Type B pancreatic cell (in vitro differentiated cells): Measurements from ENCODE around the gene DNASE1L2. TPM values are rescaled to one million over a fixed set of nuclear protein-coding genes. Genes with fewer than 3 reads are reported as not detected.

Experiments
- DNase-seq: peaks from one replicate; pipeline ENCODE4 v3.0.0; 2021; ENCODE audit warnings: mixed read lengths; ENCODE audit not compliant: unreplicated experiment; ENCODE audit errors: extremely low spot score
- H3K27ac Mint-ChIP-seq: 2 replicates; pipeline ENCODE4 v1.8.0; 2021; ENCODE audit warnings: mild to moderate bottlenecking, mixed read lengths
- H3K27me3 Mint-ChIP-seq: 2 replicates; pipeline ENCODE4 v1.8.0; 2021; ENCODE audit warnings: mixed read lengths
- H3K36me3 Mint-ChIP-seq: 2 replicates; pipeline ENCODE4 v1.8.0; 2021; ENCODE audit warnings: mixed read lengths
- H3K4me1 Mint-ChIP-seq: one replicate; pipeline ENCODE4 v1.8.0; 2021; ENCODE audit warnings: mixed read lengths; ENCODE audit not compliant: unreplicated experiment
- H3K4me3 Mint-ChIP-seq: 2 replicates; pipeline ENCODE4 v1.8.0; 2021; ENCODE audit warnings: mild to moderate bottlenecking, mixed read lengths
- H3K9me3 Mint-ChIP-seq: 2 replicates; pipeline ENCODE4 v1.8.0; 2021; ENCODE audit warnings: mixed read lengths
- total RNA-seq: library from RNA; stranded (reverse); gene quantifications from 2 replicates; pipeline ENCODE4 v1.2.1, GENCODE V29; 2021; ENCODE audit warnings: low replicate concordance
- TF ChIP-seq, protein P1 (sequence below): fragments of 200-600 bp; sonication (generic); conservative IDR thresholded peaks from 2 replicates; pipeline ENCODE4 v1.5.0; 2021; ENCODE audit warnings: antibody characterized with exemption, mild to moderate bottlenecking

DNASE1L2 gene
- total RNA-seq, 1 donor from 2014 or later: 2.6 TPM

DNA sequence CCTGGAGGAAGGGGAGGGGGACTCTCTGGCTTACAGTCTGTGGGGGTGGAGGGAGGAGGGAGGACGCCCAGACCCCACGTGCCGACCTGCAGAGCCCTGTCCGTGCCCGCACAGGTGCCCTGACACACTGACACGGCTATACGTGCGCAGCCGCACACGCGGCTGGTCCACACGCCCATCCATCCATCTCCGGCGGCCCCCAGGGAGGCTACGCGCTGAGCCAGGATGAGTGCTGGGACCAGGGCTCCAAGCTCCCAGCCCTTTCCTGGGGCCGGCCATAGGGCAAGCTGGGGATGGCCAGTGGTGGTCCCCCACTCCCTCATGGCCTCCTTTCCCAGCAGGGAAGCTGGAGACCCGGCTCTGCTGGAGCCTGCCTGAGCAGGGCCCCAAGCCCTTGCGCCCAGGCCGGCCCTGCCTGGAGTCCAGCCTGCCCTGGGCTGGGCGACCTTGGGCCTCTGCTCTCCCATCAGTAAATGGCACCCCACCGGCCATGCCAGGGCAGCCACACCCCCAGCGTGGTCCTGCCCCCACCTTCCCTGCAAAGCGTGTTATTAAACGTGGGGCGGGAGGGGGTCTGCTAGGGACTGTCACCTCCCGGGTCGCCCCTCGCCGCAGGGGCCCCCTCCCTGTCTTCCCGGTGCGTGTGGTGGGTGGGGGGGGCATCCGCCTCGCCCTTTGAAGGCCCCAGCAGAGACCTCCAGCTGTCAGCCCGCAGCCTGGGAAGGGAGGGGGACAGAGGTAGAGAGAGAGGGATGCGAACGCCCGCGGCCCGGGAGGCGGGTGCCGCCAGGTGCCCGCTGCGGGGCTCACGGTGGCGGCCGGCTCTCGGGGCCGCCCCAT is 40.7 kb upstream of the DNASE1L2 start:
- Mint-ChIP-seq H3K27me3 (peaks cover 26% of the 10 kb centered on the region), H3K4me3 (peak overlapping the region; percentile 77), H3K36me3 (no peaks in the 10 kb centered on the region), H3K9me3 (no peaks in the 10 kb centered on the region), H3K4me1 (no peaks in the 10 kb centered on the region), H3K27ac (no peak overlapping the region)
- DNase-seq: no peak
- TF ChIP-seq, protein P1, sequence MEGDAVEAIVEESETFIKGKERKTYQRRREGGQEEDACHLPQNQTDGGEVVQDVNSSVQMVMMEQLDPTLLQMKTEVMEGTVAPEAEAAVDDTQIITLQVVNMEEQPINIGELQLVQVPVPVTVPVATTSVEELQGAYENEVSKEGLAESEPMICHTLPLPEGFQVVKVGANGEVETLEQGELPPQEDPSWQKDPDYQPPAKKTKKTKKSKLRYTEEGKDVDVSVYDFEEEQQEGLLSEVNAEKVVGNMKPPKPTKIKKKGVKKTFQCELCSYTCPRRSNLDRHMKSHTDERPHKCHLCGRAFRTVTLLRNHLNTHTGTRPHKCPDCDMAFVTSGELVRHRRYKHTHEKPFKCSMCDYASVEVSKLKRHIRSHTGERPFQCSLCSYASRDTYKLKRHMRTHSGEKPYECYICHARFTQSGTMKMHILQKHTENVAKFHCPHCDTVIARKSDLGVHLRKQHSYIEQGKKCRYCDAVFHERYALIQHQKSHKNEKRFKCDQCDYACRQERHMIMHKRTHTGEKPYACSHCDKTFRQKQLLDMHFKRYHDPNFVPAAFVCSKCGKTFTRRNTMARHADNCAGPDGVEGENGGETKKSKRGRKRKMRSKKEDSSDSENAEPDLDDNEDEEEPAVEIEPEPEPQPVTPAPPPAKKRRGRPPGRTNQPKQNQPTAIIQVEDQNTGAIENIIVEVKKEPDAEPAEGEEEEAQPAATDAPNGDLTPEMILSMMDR: no peak

DNA sequence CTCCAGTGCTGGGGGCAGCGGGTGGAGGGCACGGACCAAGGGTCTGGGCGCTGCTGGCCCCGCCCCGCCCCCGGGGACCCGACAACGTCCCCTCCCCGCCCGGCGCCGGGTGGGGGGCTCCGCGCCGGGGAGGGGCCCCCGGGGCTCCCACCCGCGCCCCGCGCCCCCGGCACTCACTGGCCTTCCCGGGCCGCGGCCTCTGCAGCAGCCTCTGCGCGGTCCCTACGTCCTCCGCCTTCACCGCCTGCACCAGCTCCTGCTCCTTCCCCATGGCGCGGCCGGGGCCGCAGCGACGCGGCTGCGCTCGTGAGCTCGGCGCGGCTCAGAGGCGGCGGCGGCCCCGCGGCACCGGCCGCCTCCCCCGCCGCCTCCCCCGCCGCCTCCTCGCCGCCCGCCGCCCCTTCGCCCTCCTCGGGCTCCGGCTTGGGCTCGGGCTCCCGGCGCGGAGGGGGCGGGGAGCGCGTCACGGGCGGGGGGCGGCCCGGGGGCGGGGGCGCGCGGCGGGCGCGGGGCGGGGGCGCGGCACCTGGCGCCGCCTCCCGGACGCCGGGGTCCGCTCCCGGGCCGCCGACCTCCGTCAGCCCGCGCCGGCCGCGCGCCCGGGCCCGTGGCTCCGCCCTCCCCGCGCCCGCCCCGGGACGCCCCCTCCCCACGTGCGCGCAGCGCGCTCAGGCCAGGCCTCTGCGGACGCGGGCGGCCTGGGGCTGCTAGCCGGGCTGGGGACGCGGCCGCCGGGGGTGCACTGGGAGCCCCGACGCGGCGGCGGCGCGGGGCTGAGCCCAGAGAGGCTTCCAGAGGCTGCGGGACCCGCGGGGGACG is 39.9 kb upstream of the DNASE1L2 start, which contains the start of gene CASKIN1:
CASKIN1 (minus strand) TSS at position 444 of the 819 bp plus-strand sequence; CDS start at position 271, 173 bp downstream.
- DNase-seq: no peak
- Mint-ChIP-seq H3K27me3 (peaks cover 28% of the 10 kb centered on the region), H3K36me3 (no peaks in the 10 kb centered on the region), H3K4me3 (peak within 1 kb of the TSS; percentile 77), H3K27ac (no peak within 1 kb of the TSS), H3K4me1 (no peaks in the 10 kb centered on the region), H3K9me3 (no peaks in the 10 kb centered on the region)
- TF ChIP-seq, protein P1: no peak

DNA sequence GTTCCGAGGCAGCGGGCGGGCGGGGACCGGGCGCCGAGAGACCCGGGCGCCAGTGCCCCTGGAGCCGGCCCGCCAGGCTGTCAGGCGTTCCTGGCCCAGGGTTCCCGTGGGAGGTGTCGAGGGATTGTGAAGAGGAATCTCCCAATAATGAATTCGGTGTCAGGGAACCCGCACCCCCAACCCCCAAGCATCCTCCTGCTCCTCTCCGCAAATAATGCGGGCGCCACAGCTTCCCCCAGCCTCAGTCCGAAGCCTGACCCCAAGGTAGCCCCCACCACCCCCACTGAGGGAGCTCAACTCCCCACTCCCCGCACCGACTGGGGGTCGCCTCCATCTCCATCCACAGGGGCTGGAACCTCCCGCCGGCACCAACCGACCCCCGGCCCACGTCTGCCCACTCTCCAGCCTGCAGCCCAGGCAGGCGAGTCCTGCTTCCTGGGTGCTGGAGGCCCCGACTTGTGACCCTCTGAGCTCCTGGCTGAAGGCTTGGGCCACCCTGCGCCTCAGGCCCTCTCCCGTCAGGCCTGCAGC is 39.2 kb upstream of the DNASE1L2 start:
- no peak for DNase-seq
- Mint-ChIP-seq H3K27ac (no peak overlapping the region), H3K27me3 (peaks cover 30% of the 10 kb centered on the region), H3K4me3 (peak overlapping the region; percentile 74), H3K36me3 (no peaks in the 10 kb centered on the region), H3K9me3 (no peaks in the 10 kb centered on the region), H3K4me1 (no peaks in the 10 kb centered on the region)
- TF ChIP-seq, protein P1: no peak

DNA sequence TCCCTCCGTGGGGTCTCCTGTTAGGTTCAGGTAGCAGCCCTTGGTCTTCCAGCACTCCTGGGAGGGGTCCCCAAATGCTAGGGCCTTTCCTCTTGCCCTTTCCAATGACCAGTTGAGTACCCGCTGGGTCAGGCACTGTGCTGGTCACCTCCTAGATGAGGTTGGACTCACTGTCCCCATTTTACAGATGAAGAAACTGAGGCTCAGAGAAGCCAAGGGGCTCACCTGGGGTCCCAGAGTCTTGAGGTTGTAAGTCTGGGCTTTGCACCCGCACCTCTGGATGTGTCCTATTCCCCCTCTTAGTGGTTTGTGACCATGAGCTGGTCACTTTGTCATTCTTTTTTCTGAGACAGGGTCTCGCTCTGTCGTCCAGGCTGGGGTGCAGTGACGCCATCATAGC is 38.5 kb upstream of the DNASE1L2 start:
- H3K27me3 Mint-ChIP-seq: peaks cover 35% of the 10 kb centered on the region
- no peaks in the 10 kb centered on the region for H3K36me3 Mint-ChIP-seq
- TF ChIP-seq, protein P1: no peak

DNA sequence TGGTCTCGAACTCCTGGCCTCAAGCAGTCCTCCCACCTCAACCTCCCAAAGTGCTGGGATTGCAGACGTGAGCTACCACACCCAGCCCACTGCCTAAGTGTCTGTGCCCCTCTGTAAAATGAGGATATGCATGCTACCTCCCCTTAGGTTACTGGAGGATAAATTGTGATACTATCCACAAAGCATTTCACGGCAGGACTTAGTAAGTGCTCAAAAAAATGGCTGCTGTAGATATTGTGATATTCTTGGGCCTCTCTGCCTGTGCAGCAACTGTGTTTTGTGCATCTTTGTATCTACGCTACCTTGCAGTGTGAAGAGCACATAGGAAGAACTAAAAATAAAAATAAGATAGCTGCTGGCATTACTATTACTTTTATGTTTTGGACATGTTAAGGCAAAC is 38.0 kb upstream of the DNASE1L2 start:
- Mint-ChIP-seq H3K27ac (no peak overlapping the region), H3K36me3 (no peaks in the 10 kb centered on the region), H3K9me3 (no peaks in the 10 kb centered on the region), H3K4me3 (peak overlapping the region; percentile 80), H3K4me1 (no peaks in the 10 kb centered on the region), H3K27me3 (peaks cover 35% of the 10 kb centered on the region)
- no peak for DNase-seq
- TF ChIP-seq, protein P1: no peak

More for the DNA sequence above, 38.5 kb upstream of the DNASE1L2 start:
- H3K27ac Mint-ChIP-seq: no peak overlapping the region
- H3K9me3 Mint-ChIP-seq: no peaks in the 10 kb centered on the region
- H3K4me1 Mint-ChIP-seq: no peaks in the 10 kb centered on the region
- no peak for DNase-seq
- peak overlapping the region; percentile 80 for H3K4me3 Mint-ChIP-seq
